HCT116 (cell line): ENCODE measurements around the gene SGPP2.

Source experiments
- CTCF ChIP-seq, 3 experiments: fragments of 200-600 bp in 1 of 3; sonication (generic) in 1 of 3; IDR thresholded peaks in 2 of 3; conservative IDR thresholded peaks in 1 of 3; 2 replicates each; pipeline ENCODE4 v1.5.1; 2012 to 2017; ENCODE audit warnings: low read depth in 2 of 3, low read length in 2 of 3, antibody characterized with exemption in 1 of 3, borderline replicate concordance in 1 of 3, control low read depth in 1 of 3, mild to moderate bottlenecking in 1 of 3, mixed read lengths in 1 of 3, mixed run types in 1 of 3, moderate library complexity in 1 of 3; ENCODE audit not compliant: insufficient read depth in 1 of 3
- EZH2 ChIP-seq: fragments of 200-600 bp; sonication (generic); IDR thresholded peaks from 2 replicates; pipeline ENCODE4 v1.6.1; 2017; ENCODE audit warnings: antibody characterized with exemption, mixed run types
- EZH2phosphoT487 ChIP-seq: fragments of 200-600 bp; IDR thresholded peaks from 2 replicates; pipeline ENCODE4 v1.6.1; 2018; ENCODE audit warnings: antibody characterized with exemption, borderline replicate concordance
- JUND ChIP-seq: IDR thresholded peaks from 2 replicates; pipeline ENCODE4 v1.6.1; 2012
- MAX ChIP-seq: IDR thresholded peaks from 2 replicates; pipeline ENCODE4 v1.6.1; 2012
- POLR2A ChIP-seq: IDR thresholded peaks from 2 replicates; pipeline ENCODE4 v1.7.0; 2011; ENCODE audit warnings: borderline replicate concordance; ENCODE audit not compliant: insufficient read depth, insufficient read length; ENCODE audit errors: extremely low read depth
- POLR2AphosphoS5 ChIP-seq: IDR thresholded peaks from 2 replicates; pipeline ENCODE4 v1.6.1; 2011; ENCODE audit warnings: mild to moderate bottlenecking, low read depth, low read length, moderate library complexity
- RAD21 ChIP-seq: IDR thresholded peaks from 2 replicates; pipeline ENCODE4 v1.6.1; 2012; ENCODE audit warnings: low read depth, mild to moderate bottlenecking
- REST ChIP-seq: IDR thresholded peaks from 2 replicates; pipeline ENCODE4 v1.6.1; 2012; ENCODE audit warnings: low read depth
- SP1 ChIP-seq: IDR thresholded peaks from 2 replicates; pipeline ENCODE4 v1.6.1; 2012; ENCODE audit warnings: low read depth
- YY1 ChIP-seq: IDR thresholded peaks from 2 replicates; pipeline ENCODE4 v1.6.1; 2011; ENCODE audit warnings: low read length, low read depth, moderate library complexity, mild to moderate bottlenecking; ENCODE audit not compliant: insufficient replicate concordance; ENCODE audit errors: extremely low read depth
- ZFX ChIP-seq: fragments of 450-650 bp; IDR thresholded peaks from 2 replicates; pipeline ENCODE4 v1.6.1; 2017
- ZNF274 ChIP-seq: fragments of 200-500 bp; sonication (Bioruptor generic); IDR thresholded peaks from 2 replicates; pipeline ENCODE4 v1.6.1; 2014; ENCODE audit warnings: mild to moderate bottlenecking, low read depth, low read length, inconsistent platforms

GRCh38 chr2:222468346-222468745 lies 44.0 kb downstream of the SGPP2 start:
- TF ChIP-seq POLR2AphosphoS5 (no peak), JUND (no peak), CTCF (IDR thresholded peaks at IDR 0.05 in 2 of 3, conservative IDR thresholded peaks at IDR 0.05 in 1 of 3; ENCODE audit: borderline replicate concordance in 1 of 3, insufficient read depth in 1 of 3, low read depth in 2 of 3, low read length in 2 of 3) (no peak), EZH2phosphoT487 (no peak), YY1 (no peak), POLR2A (no peak), MAX (no peak), RAD21 (no peak), ZFX (no peak), SP1 (no peak), REST (no peak), ZNF274 (no peak), EZH2 (no peak)
